OCI-LY1 (cell line): ENCODE data around the gene MEGF8.
A peak's percentile ranks its signal among the peaks of the same experiment; 100 is the strongest.

Experiments
- H2AFZ ChIP-seq: fragments of 200-600 bp; sonication (generic), shearing (Covaris generic); 2 replicates; pipeline ENCODE4 v1.6.0; 2014; ENCODE audit warnings: antibody characterized with exemption, mild to moderate bottlenecking, low read length
- H3F3A ChIP-seq: fragments of 200-600 bp; sonication (generic), shearing (Covaris generic); 2 replicates; pipeline ENCODE4 v1.6.0; 2014; ENCODE audit warnings: mild to moderate bottlenecking, antibody characterized with exemption, low read length, moderate library complexity; ENCODE audit not compliant: insufficient read depth
- H3K27ac ChIP-seq: fragments of 200-600 bp; sonication (generic); 2 replicates; pipeline ENCODE4 v1.5.1; 2014; ENCODE audit warnings: low read length, mixed run types, mild to moderate bottlenecking, low read depth; ENCODE audit not compliant: poor library complexity, severe bottlenecking
- H3K27me3 ChIP-seq: fragments of 200-600 bp; sonication (generic); 2 replicates; pipeline ENCODE4 v1.6.0; 2014; ENCODE audit warnings: antibody characterized with exemption, mild to moderate bottlenecking, low read length, moderate library complexity; ENCODE audit not compliant: insufficient read depth
- H3K36me3 ChIP-seq: fragments of 200-600 bp; sonication (generic); 2 replicates; pipeline ENCODE4 v1.6.1; 2014; ENCODE audit warnings: mild to moderate bottlenecking, antibody characterized with exemption, low read length, moderate library complexity, mixed read lengths; ENCODE audit not compliant: insufficient read depth
- H3K4me1 ChIP-seq: fragments of 200-600 bp; sonication (generic); 2 replicates; pipeline ENCODE4 v1.5.1; 2014; ENCODE audit warnings: mild to moderate bottlenecking, low read length, moderate library complexity; ENCODE audit not compliant: insufficient read depth, severe bottlenecking
- H3K4me2 ChIP-seq: fragments of 200-600 bp; sonication (generic), shearing (Covaris generic); 2 replicates; pipeline ENCODE4 v1.6.1; 2014; ENCODE audit warnings: low read length
- H3K4me3 ChIP-seq: fragments of 200-600 bp; sonication (generic); 2 replicates; pipeline ENCODE4 v1.5.1; 2014; ENCODE audit warnings: low read length, low read depth, mild to moderate bottlenecking, mixed read lengths; ENCODE audit not compliant: poor library complexity, severe bottlenecking
- H3K79me2 ChIP-seq: fragments of 200-600 bp; shearing (Covaris generic); 2 replicates; pipeline ENCODE4 v1.6.1; 2016; ENCODE audit warnings: mixed run types, low read length, mixed read lengths; ENCODE audit not compliant: insufficient read depth
- H3K9ac ChIP-seq: fragments of 200-600 bp; sonication (generic), shearing (Covaris generic); 2 replicates; pipeline ENCODE4 v1.6.1; 2014; ENCODE audit warnings: mild to moderate bottlenecking, low read length, mixed read lengths
- H3K9me2 ChIP-seq: fragments of 200-600 bp; sonication (generic), shearing (Covaris generic); 2 replicates; pipeline ENCODE4 v1.6.1; 2014; ENCODE audit warnings: low read depth, mild to moderate bottlenecking, low read length, mixed read lengths
- H3K9me3 ChIP-seq: fragments of 200-600 bp; shearing (Covaris generic); 2 replicates; pipeline ENCODE4 v1.6.1; 2014; ENCODE audit warnings: low read length, mixed read lengths
- H4K20me1 ChIP-seq: fragments of 200-600 bp; sonication (generic), shearing (Covaris generic); 2 replicates; pipeline ENCODE4 v1.6.0; 2016; ENCODE audit warnings: mild to moderate bottlenecking, low read length; ENCODE audit not compliant: insufficient read depth
- EZH2 ChIP-seq: fragments of 200-600 bp; sonication (generic), shearing (Covaris generic); IDR thresholded peaks from 2 replicates; pipeline ENCODE4 v1.8.0; 2017; ENCODE audit warnings: borderline replicate concordance, mixed run types, mild to moderate bottlenecking, antibody characterized with exemption, low read length, moderate library complexity, mixed read lengths
- TF ChIP-seq, protein P1 (sequence below): fragments of 200-600 bp; sonication (generic), shearing (Covaris generic); IDR thresholded peaks from 2 replicates; pipeline ENCODE4 v1.5.1; 2017; ENCODE audit warnings: mild to moderate bottlenecking, antibody characterized with exemption, low read length, moderate library complexity, mixed read lengths

Gene MEGF8

GRCh38 chr19:42315024-42315423 lies 10.4 kb upstream of the MEGF8 start:
- Histone ChIP-seq H3K9me2 (no peaks in the 10 kb centered on the region), H4K20me1 (no peaks in the 10 kb centered on the region), H3K9ac (no peak overlapping the region), H3K4me2 (no peak overlapping the region; the same call in 1 of the 2 replicates), H3K4me1 (peaks cover 31% of the 10 kb centered on the region), H3K27ac (no peak overlapping the region), H3K36me3 (no peaks in the 10 kb centered on the region), H3K27me3 (no peaks in the 10 kb centered on the region), H3F3A (no peaks in the 10 kb centered on the region), H3K79me2 (no peaks in the 10 kb centered on the region), H3K9me3 (no peaks in the 10 kb centered on the region), H3K4me3 (no peak overlapping the region), H2AFZ (no peak overlapping the region)
- no peak for TF ChIP-seq EZH2
- TF ChIP-seq, protein P1, sequence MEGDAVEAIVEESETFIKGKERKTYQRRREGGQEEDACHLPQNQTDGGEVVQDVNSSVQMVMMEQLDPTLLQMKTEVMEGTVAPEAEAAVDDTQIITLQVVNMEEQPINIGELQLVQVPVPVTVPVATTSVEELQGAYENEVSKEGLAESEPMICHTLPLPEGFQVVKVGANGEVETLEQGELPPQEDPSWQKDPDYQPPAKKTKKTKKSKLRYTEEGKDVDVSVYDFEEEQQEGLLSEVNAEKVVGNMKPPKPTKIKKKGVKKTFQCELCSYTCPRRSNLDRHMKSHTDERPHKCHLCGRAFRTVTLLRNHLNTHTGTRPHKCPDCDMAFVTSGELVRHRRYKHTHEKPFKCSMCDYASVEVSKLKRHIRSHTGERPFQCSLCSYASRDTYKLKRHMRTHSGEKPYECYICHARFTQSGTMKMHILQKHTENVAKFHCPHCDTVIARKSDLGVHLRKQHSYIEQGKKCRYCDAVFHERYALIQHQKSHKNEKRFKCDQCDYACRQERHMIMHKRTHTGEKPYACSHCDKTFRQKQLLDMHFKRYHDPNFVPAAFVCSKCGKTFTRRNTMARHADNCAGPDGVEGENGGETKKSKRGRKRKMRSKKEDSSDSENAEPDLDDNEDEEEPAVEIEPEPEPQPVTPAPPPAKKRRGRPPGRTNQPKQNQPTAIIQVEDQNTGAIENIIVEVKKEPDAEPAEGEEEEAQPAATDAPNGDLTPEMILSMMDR: no peak

- Histone ChIP-seq H3K36me3 (no peaks in the 10 kb centered on the region), H2AFZ (peak overlapping the region; percentile 48; the same call in 1 of the 2 replicates), H3K79me2 (no peaks in the 10 kb centered on the region), H3F3A (no peaks in the 10 kb centered on the region), H3K4me2 (peak overlapping the region; percentile 79), H3K27me3 (no peaks in the 10 kb centered on the region), H3K9me3 (no peaks in the 10 kb centered on the region), H4K20me1 (no peaks in the 10 kb centered on the region), H3K9me2 (no peaks in the 10 kb centered on the region), H3K4me1 (peaks cover 31% of the 10 kb centered on the region), H3K27ac (peak overlapping the region; percentile 88), H3K9ac (peak overlapping the region; percentile 68), H3K4me3 (peak overlapping the region; percentile 51)
- no peak for TF ChIP-seq EZH2
- TF ChIP-seq, protein P1: no peak
These were observed 8.9 kb upstream of the MEGF8 start for GRCh38 chr19:42316223-42317211.

DNA sequence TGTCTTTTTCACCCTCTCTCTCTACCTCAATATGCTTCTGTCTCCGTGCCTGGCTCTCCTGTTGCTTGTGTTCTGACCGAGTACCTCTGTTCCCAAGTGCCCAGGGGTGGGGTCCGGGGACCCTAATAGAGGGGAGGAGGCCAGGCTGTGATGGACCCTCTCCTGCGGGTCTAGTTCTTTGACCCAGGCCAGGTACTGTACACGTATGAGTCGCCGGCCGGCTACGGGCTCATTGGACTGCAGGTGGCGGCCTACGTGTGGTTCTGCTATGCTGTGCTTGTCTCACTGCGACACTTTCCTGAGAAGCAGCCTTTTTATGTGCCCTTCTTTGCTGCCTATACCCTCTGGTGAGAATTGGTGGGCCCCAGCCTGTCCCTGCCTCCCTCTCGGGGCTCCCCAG lies 7.9 kb upstream of the MEGF8 start:
- 0 out of 2 replicates have a peak overlapping the region, but pooled peaks have one; percentile 48 for H2AFZ ChIP-seq
- H3F3A ChIP-seq: no peaks in the 10 kb centered on the region
- TF ChIP-seq EZH2: no peak
- TF ChIP-seq, protein P1: peak; percentile 55
- no peaks in the 10 kb centered on the region for H3K36me3 ChIP-seq
- H3K27ac ChIP-seq: peak overlapping the region; percentile 88
- no peaks in the 10 kb centered on the region for H3K9me2 ChIP-seq
- H4K20me1 ChIP-seq: no peaks in the 10 kb centered on the region
- peaks cover 31% of the 10 kb centered on the region for H3K4me1 ChIP-seq
- H3K4me2 ChIP-seq: peak overlapping the region; percentile 79
- H3K9ac ChIP-seq: peak overlapping the region; percentile 68
- H3K9me3 ChIP-seq: no peaks in the 10 kb centered on the region
- H3K27me3 ChIP-seq: no peaks in the 10 kb centered on the region
- peak overlapping the region; percentile 51 for H3K4me3 ChIP-seq
- no peaks in the 10 kb centered on the region for H3K79me2 ChIP-seq
